B cell (primary cell): Measurements from ENCODE around the gene FCER2.

Experiments used
- EZH2 ChIP-seq: IDR thresholded peaks from 2 replicates; pipeline ENCODE4 v1.6.1; 2012; ENCODE audit warnings: borderline replicate concordance, low read depth, mild to moderate bottlenecking, moderate library complexity, low read length; ENCODE audit not compliant: insufficient read depth, poor library complexity, severe bottlenecking
- TF ChIP-seq, protein P1 (sequence below): fragments of 200-600 bp; IDR thresholded peaks from one replicate; pipeline ENCODE4 v1.8.0; 2022; ENCODE audit warnings: antibody characterized with exemption, mild to moderate bottlenecking

- TF ChIP-seq, protein P1, sequence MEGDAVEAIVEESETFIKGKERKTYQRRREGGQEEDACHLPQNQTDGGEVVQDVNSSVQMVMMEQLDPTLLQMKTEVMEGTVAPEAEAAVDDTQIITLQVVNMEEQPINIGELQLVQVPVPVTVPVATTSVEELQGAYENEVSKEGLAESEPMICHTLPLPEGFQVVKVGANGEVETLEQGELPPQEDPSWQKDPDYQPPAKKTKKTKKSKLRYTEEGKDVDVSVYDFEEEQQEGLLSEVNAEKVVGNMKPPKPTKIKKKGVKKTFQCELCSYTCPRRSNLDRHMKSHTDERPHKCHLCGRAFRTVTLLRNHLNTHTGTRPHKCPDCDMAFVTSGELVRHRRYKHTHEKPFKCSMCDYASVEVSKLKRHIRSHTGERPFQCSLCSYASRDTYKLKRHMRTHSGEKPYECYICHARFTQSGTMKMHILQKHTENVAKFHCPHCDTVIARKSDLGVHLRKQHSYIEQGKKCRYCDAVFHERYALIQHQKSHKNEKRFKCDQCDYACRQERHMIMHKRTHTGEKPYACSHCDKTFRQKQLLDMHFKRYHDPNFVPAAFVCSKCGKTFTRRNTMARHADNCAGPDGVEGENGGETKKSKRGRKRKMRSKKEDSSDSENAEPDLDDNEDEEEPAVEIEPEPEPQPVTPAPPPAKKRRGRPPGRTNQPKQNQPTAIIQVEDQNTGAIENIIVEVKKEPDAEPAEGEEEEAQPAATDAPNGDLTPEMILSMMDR: no peak
- no peak for TF ChIP-seq EZH2
Observed at GRCh38 chr19:7670790-7671189, 31.1 kb downstream of the FCER2 start.
